Karpas-422 (cell line): Measurements from ENCODE around the gene GRIN2D. TPM values are rescaled to one million over a fixed set of nuclear protein-coding genes. Genes with fewer than 3 reads are reported as not detected.

ENCODE experiments used
- DNase-seq: peaks from one replicate; pipeline ENCODE4 v3.0.0-alpha.2; 2015
- H2AFZ ChIP-seq: fragments of 200-600 bp; sonication (generic); 2 replicates; pipeline ENCODE4 v1.6.1; 2014; ENCODE audit warnings: antibody characterized with exemption, low read length, mixed read lengths
- H3K27ac ChIP-seq: fragments of 200-600 bp; sonication (generic); 2 replicates; pipeline ENCODE4 v1.5.1; 2014; ENCODE audit warnings: mild to moderate bottlenecking, low read length, moderate library complexity
- H3K27me3 ChIP-seq: fragments of 200-600 bp; sonication (generic); 2 replicates; pipeline ENCODE4 v1.6.1; 2014; ENCODE audit warnings: low read length, mixed read lengths
- H3K36me3 ChIP-seq: fragments of 200-600 bp; sonication (generic); 2 replicates; pipeline ENCODE4 v1.6.1; 2014; ENCODE audit warnings: low read length, mixed read lengths; ENCODE audit not compliant: insufficient read depth
- H3K4me1 ChIP-seq: fragments of 200-600 bp; sonication (generic); 2 replicates; pipeline ENCODE4 v1.6.1; 2014; ENCODE audit warnings: mild to moderate bottlenecking, low read length, mixed read lengths
- H3K4me2 ChIP-seq: fragments of 200-600 bp; sonication (generic); 2 replicates; pipeline ENCODE4 v1.6.1; 2014; ENCODE audit warnings: low read length, low read depth, mild to moderate bottlenecking; ENCODE audit not compliant: poor library complexity, severe bottlenecking
- H3K4me3 ChIP-seq: fragments of 200-600 bp; sonication (generic); 2 replicates; pipeline ENCODE4 v1.5.1; 2014; ENCODE audit warnings: mild to moderate bottlenecking, antibody characterized with exemption, low read length, mixed read lengths
- H3K79me2 ChIP-seq: fragments of 200-600 bp; sonication (generic); 2 replicates; pipeline ENCODE4 v1.6.1; 2014; ENCODE audit warnings: mild to moderate bottlenecking, low read length, mixed read lengths
- H3K9ac ChIP-seq: fragments of 200-600 bp; sonication (generic); 2 replicates; pipeline ENCODE4 v1.6.0; 2014; ENCODE audit warnings: low read length
- H3K9me2 ChIP-seq: fragments of 200-600 bp; sonication (generic), shearing (Covaris generic); replicated peaks from 2 replicates; pipeline ENCODE4 v1.6.0; 2014; ENCODE audit warnings: mild to moderate bottlenecking, low read length, moderate library complexity; ENCODE audit not compliant: insufficient read depth
- H3K9me3 ChIP-seq: fragments of 300-700, 200-600 bp; sonication (generic); 2 replicates; pipeline ENCODE4 v1.6.1; 2014; ENCODE audit warnings: low read length, mixed read lengths
- H4K20me1 ChIP-seq: fragments of 200-600 bp; sonication (generic); 2 replicates; pipeline ENCODE4 v1.6.1; 2014; ENCODE audit warnings: mild to moderate bottlenecking, antibody characterized with exemption, low read length, low read depth; ENCODE audit not compliant: insufficient read depth
- total RNA-seq: library from RNA; depleted of rRNA; stranded (reverse); fragments of >200 nt; shearing (Covaris generic); gene quantifications from 2 replicates; pipeline ENCODE4 v1.2.3, GENCODE V29; 2014; ENCODE audit warnings: low replicate concordance

GRIN2D gene
- total RNA-seq, 1 experiment from 2014 or later = not detected

GRCh38 chr19:48405010-48405659, 11.7 kb downstream of the GRIN2D start:
- H3K27ac ChIP-seq = no peak overlapping the region
- no peak for DNase-seq
- no peaks in the 10 kb centered on the region for H3K79me2 ChIP-seq
- no peaks in the 10 kb centered on the region for H3K27me3 ChIP-seq
- no peak overlapping the region for H3K9ac ChIP-seq
- peaks cover 5% of the 10 kb centered on the region for H3K4me1 ChIP-seq
- H3K9me2 ChIP-seq = no peaks in the 10 kb centered on the region
- H2AFZ ChIP-seq = no peak overlapping the region
- no peak overlapping the region for H3K4me2 ChIP-seq
- no peaks in the 10 kb centered on the region for H3K36me3 ChIP-seq
- no peaks in the 10 kb centered on the region for H4K20me1 ChIP-seq
- no peak overlapping the region for H3K4me3 ChIP-seq
- H3K9me3 ChIP-seq = no peaks in the 10 kb centered on the region

GRCh38 chr19:48405850-48406249, 12.4 kb downstream of the GRIN2D start:
- Histone ChIP-seq H4K20me1 (no peaks in the 10 kb centered on the region), H3K4me2 (no peak overlapping the region), H3K9ac (no peak overlapping the region), H3K9me2 (no peaks in the 10 kb centered on the region), H2AFZ (no peak overlapping the region), H3K36me3 (no peaks in the 10 kb centered on the region), H3K9me3 (no peaks in the 10 kb centered on the region), H3K4me1 (no peaks in the 10 kb centered on the region), H3K27ac (no peak overlapping the region), H3K27me3 (no peaks in the 10 kb centered on the region), H3K4me3 (no peak overlapping the region), H3K79me2 (no peaks in the 10 kb centered on the region)
- DNase-seq = no peak

DNA sequence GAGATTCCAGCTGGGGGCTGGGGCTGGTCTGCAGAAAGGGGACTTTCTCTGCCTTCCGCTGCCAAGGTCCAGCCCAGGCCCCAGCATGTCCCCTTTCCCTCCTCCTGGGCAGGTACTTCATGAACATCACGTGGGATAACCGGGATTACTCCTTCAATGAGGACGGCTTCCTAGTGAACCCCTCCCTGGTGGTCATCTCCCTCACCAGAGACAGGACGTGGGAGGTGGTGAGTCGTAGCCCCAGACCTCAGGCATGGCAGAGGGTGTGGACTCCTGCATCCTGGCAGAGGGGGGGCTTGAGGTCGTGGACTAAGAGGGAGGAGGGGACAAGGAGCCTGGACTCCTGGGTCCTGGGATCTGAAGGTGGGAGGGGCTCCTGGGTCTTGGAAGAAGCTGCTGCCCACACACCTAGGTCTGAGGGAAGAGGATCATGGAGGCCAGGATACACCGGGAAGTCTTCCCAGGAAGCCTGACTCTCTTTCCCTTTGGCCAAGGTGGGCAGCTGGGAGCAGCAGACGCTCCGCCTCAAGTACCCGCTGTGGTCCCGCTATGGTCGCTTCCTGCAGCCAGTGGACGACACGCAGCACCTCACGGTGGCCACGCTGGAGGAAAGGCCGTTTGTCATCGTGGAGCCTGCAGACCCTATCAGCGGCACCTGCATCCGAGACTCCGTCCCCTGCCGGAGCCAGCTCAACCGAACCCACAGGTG, 20.6 kb downstream of the GRIN2D start:
- H3K9me2 ChIP-seq = no peaks in the 10 kb centered on the region
- H3K27ac ChIP-seq = no peak overlapping the region
- no peaks in the 10 kb centered on the region for H3K79me2 ChIP-seq
- H3K9me3 ChIP-seq = no peaks in the 10 kb centered on the region
- no peaks in the 10 kb centered on the region for H3K4me1 ChIP-seq
- H4K20me1 ChIP-seq = no peaks in the 10 kb centered on the region
- H3K36me3 ChIP-seq = no peaks in the 10 kb centered on the region
- H3K4me3 ChIP-seq = no peak overlapping the region
- H2AFZ ChIP-seq = no peak overlapping the region
- no peak overlapping the region for H3K4me2 ChIP-seq
- no peak overlapping the region for H3K9ac ChIP-seq
- no peak for DNase-seq
- no peaks in the 10 kb centered on the region for H3K27me3 ChIP-seq

DNA sequence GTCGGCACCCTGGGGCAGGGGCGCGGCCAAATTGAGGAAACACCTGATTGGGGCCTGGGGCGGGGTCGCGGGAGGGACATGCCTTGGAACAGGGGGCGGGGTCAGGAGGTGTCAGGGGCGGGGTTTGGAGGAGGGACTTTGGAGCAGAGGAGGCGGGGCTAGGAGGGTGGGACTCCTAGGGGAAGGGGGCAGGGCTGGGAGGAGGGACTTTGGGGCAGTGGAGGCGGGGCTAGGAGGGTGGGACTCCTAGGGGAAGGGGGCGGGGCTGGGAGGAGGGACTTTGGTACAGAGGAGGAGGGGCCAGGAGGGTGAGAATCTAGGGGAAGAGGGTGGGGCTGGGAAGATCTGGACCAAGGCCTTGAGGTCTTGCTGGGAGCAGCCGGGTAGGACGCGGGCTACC, 21.9 kb downstream of the GRIN2D start:
- peak; percentile 96 for DNase-seq
- Histone ChIP-seq H3K27me3 (no peaks in the 10 kb centered on the region), H3K9me3 (no peaks in the 10 kb centered on the region), H2AFZ (no peak overlapping the region), H3K79me2 (no peaks in the 10 kb centered on the region), H3K27ac (no peak overlapping the region), H4K20me1 (no peaks in the 10 kb centered on the region), H3K4me1 (no peaks in the 10 kb centered on the region), H3K9me2 (no peaks in the 10 kb centered on the region), H3K36me3 (no peaks in the 10 kb centered on the region), H3K9ac (no peak overlapping the region), H3K4me3 (no peak overlapping the region), H3K4me2 (no peak overlapping the region)

- H3K4me1 ChIP-seq = no peaks in the 10 kb centered on the region
- DNase-seq = no peak
- no peak overlapping the region for H3K4me2 ChIP-seq
- H3K4me3 ChIP-seq = no peak overlapping the region
- H3K36me3 ChIP-seq = no peaks in the 10 kb centered on the region
- H3K9ac ChIP-seq = no peak overlapping the region
- H4K20me1 ChIP-seq = no peaks in the 10 kb centered on the region
- H2AFZ ChIP-seq = no peak overlapping the region
- H3K79me2 ChIP-seq = no peaks in the 10 kb centered on the region
- H3K9me2 ChIP-seq = no peaks in the 10 kb centered on the region
- no peak overlapping the region for H3K27ac ChIP-seq
- no peaks in the 10 kb centered on the region for H3K27me3 ChIP-seq
- H3K9me3 ChIP-seq = no peaks in the 10 kb centered on the region
Measured at GRCh38 chr19:48415806-48416221, 22.3 kb downstream of the GRIN2D start.

DNA sequence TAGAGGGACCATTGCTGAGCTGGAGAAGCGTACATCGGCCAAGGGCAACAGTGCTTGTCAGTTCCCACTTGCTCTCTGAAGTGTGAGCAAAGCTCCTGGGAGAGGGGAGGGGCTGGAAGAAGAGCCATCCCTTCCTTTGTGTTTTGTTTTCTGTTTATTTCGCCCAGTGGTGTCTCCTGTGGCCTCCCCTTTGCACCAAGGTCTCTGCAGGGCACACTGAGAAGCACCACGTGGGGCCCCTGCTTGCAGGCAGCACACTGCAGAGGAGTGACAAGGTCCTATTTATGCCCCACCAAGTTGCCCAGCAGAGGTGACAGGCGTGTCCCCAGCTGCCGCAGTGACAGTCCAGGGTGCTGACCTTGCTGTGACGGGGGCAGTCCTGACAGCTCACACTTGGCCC, 24.0 kb downstream of the GRIN2D start:
- H3K4me2 ChIP-seq = no peak overlapping the region

GRCh38 chr19:48418317-48419064, 25.0 kb downstream of the GRIN2D start:
- no peaks in the 10 kb centered on the region for H3K27me3 ChIP-seq
- no peak overlapping the region for H3K9ac ChIP-seq
- H4K20me1 ChIP-seq = no peaks in the 10 kb centered on the region
- no peak for DNase-seq
- no peak overlapping the region for H2AFZ ChIP-seq
- no peak overlapping the region for H3K4me2 ChIP-seq
- no peaks in the 10 kb centered on the region for H3K36me3 ChIP-seq
- H3K27ac ChIP-seq = no peak overlapping the region
- no peaks in the 10 kb centered on the region for H3K79me2 ChIP-seq
- no peak overlapping the region for H3K4me3 ChIP-seq
- H3K9me3 ChIP-seq = no peaks in the 10 kb centered on the region
- H3K4me1 ChIP-seq = no peaks in the 10 kb centered on the region
- H3K9me2 ChIP-seq = no peaks in the 10 kb centered on the region

More for the DNA sequence above, 24.0 kb downstream of the GRIN2D start:
- no peaks in the 10 kb centered on the region for H3K4me1 ChIP-seq
- H3K79me2 ChIP-seq = no peaks in the 10 kb centered on the region
- H3K9me2 ChIP-seq = no peaks in the 10 kb centered on the region
- no peaks in the 10 kb centered on the region for H4K20me1 ChIP-seq
- no peaks in the 10 kb centered on the region for H3K36me3 ChIP-seq
- no peaks in the 10 kb centered on the region for H3K9me3 ChIP-seq
- no peak overlapping the region for H3K4me3 ChIP-seq
- no peak overlapping the region for H3K27ac ChIP-seq
- no peaks in the 10 kb centered on the region for H3K27me3 ChIP-seq
- no peak for DNase-seq
- no peak overlapping the region for H3K9ac ChIP-seq
- no peak overlapping the region for H2AFZ ChIP-seq

- H3K9me2 ChIP-seq = no peaks in the 10 kb centered on the region
- no peaks in the 10 kb centered on the region for H3K36me3 ChIP-seq
- no peak overlapping the region for H3K4me2 ChIP-seq
- H3K4me3 ChIP-seq = no peak overlapping the region
- DNase-seq = peak; percentile 74
- no peak overlapping the region for H3K9ac ChIP-seq
- no peaks in the 10 kb centered on the region for H3K27me3 ChIP-seq
- no peak overlapping the region for H3K27ac ChIP-seq
- H2AFZ ChIP-seq = no peak overlapping the region
- no peaks in the 10 kb centered on the region for H4K20me1 ChIP-seq
- H3K4me1 ChIP-seq = no peaks in the 10 kb centered on the region
- H3K9me3 ChIP-seq = no peaks in the 10 kb centered on the region
- H3K79me2 ChIP-seq = no peaks in the 10 kb centered on the region
Measured at GRCh38 chr19:48419158-48419920, 25.9 kb downstream of the GRIN2D start.
